ENCODE results near the gene OGDH.

The OGDH gene

GRCh38 chr7:44743750-44744149 lies 137.3 kb downstream of the OGDH start:
- Histone ChIP-seq H2BK12ac (ENCODE audit: low read length in 2 of 2) (no peak overlapping the region), H2AFZ (ENCODE audit: low read depth, low read length) (no peak overlapping the region), H3K4me3 (ENCODE audit: insufficient read depth in 1 of 2, low read depth in 1 of 2, low read length in 2 of 2) (no peak overlapping the region), H2BK5ac (ENCODE audit: low read depth, low read length, poor library complexity, severe bottlenecking) (no peak overlapping the region), H3K14ac (ENCODE audit: low read length in 2 of 2) (no peak overlapping the region), H3K36me3 (ENCODE audit: control insufficient read depth in 1 of 2, insufficient read depth in 2 of 2, low read depth in 1 of 2, low read length in 2 of 2) (no peaks in the 10 kb centered on the region), H2AK5ac (ENCODE audit: low read length, severe bottlenecking) (peak overlapping the region; percentile 15), H3K79me1 (replicated peaks; ENCODE audit: low read length, poor library complexity, severe bottlenecking) (no peaks in the 10 kb centered on the region), H4K8ac (ENCODE audit: low read length) (no peak overlapping the region), H3K4ac (ENCODE audit: low read depth in 1 of 2, low read length in 2 of 2) (peak overlapping the region in 1 of 2 experiments; percentile 35), H3K9ac (ENCODE audit: low read length) (no peak overlapping the region), H3K23ac (ENCODE audit: low read length in 2 of 2) (no peak overlapping the region), H3K4me2 (ENCODE audit: low read length, poor library complexity, severe bottlenecking) (no peak overlapping the region), H2BK120ac (ENCODE audit: low read depth, low read length) (no peak overlapping the region), H4K91ac (ENCODE audit: low read length) (no peak overlapping the region), H3K27ac (ENCODE audit: low read length, poor library complexity, severe bottlenecking) (no peak overlapping the region), H2BK15ac (ENCODE audit: low read depth, poor library complexity, severe bottlenecking) (no peak overlapping the region), H3K18ac (ENCODE audit: low read depth in 1 of 2, low read length in 2 of 2) (peak overlapping the region in 1 of 2 experiments; percentile 33), H3K9me3 (ENCODE audit: control insufficient read depth, low read length) (no peaks in the 10 kb centered on the region), H3K27me3 (ENCODE audit: control insufficient read depth in 1 of 2, insufficient read depth in 1 of 2, low read length in 2 of 2) (no peaks in the 10 kb centered on the region), H3K4me1 (ENCODE audit: control insufficient read depth, insufficient read depth, low read depth, low read length) (peaks cover 3% of the 10 kb centered on the region)
- DNase-seq, result no peak
- whole genome bisulfite sequencing, result 100% methylated on average over 1 of the region's 1 CpG

GRCh38 chr7:44748045-44748947 lies 141.9 kb downstream of the OGDH start, which contains the start of gene ZMIZ2:
TSS of gene ZMIZ2 (plus strand) at chr7:44748847. CDS start at chr7:44756250, 7,403 bp downstream.
- Histone ChIP-seq H2BK12ac (ENCODE audit: low read length in 2 of 2) (peak within 1 kb of the TSS in 1 of 2 experiments; percentile 43), H3K9ac (ENCODE audit: low read length) (peak within 1 kb of the TSS; percentile 92), H2AFZ (ENCODE audit: low read depth, low read length) (peak within 1 kb of the TSS; percentile 65), H3K27me3 (ENCODE audit: control insufficient read depth in 1 of 2, insufficient read depth in 1 of 2, low read length in 2 of 2) (no peaks in the 10 kb centered on the region), H2AK5ac (ENCODE audit: low read length, severe bottlenecking) (peak within 1 kb of the TSS; percentile 44), H3K4me3 (ENCODE audit: insufficient read depth in 1 of 2, low read depth in 1 of 2, low read length in 2 of 2) (peak within 1 kb of the TSS; percentile 94 to 97), H3K9me3 (ENCODE audit: control insufficient read depth, low read length) (no peaks in the 10 kb centered on the region), H3K36me3 (ENCODE audit: control insufficient read depth in 1 of 2, insufficient read depth in 2 of 2, low read depth in 1 of 2, low read length in 2 of 2) (peaks cover 4 to 7% of the 10 kb centered on the region in 2 experiments), H3K4ac (ENCODE audit: low read depth in 1 of 2, low read length in 2 of 2) (peak within 1 kb of the TSS; percentile 88 to 90), H3K4me2 (ENCODE audit: low read length, poor library complexity, severe bottlenecking) (peak within 1 kb of the TSS; percentile 87), H3K79me1 (replicated peaks; ENCODE audit: low read length, poor library complexity, severe bottlenecking) (peaks cover 6% of the 10 kb centered on the region), H3K14ac (ENCODE audit: low read length in 2 of 2) (peak within 1 kb of the TSS in 1 of 2 experiments; percentile 99), H2BK15ac (ENCODE audit: low read depth, poor library complexity, severe bottlenecking) (peak within 1 kb of the TSS; percentile 100), H3K18ac (ENCODE audit: low read depth in 1 of 2, low read length in 2 of 2) (peak within 1 kb of the TSS; percentile 92 to 99), H2BK5ac (ENCODE audit: low read depth, low read length, poor library complexity, severe bottlenecking) (peak within 1 kb of the TSS; percentile 95), H2BK120ac (ENCODE audit: low read depth, low read length) (peak within 1 kb of the TSS; percentile 98), H3K23ac (ENCODE audit: low read length in 2 of 2) (peak within 1 kb of the TSS in 1 of 2 experiments; percentile 83), H4K8ac (ENCODE audit: low read length) (peak within 1 kb of the TSS; percentile 96), H4K91ac (ENCODE audit: low read length) (peak within 1 kb of the TSS; percentile 99), H3K4me1 (ENCODE audit: control insufficient read depth, insufficient read depth, low read depth, low read length) (peaks cover 20% of the 10 kb centered on the region), H3K27ac (ENCODE audit: low read length, poor library complexity, severe bottlenecking) (peak within 1 kb of the TSS; percentile 61)
- WGBS, result 5% methylated on average over 30 of the region's 92 CpGs
- peak; percentile 83 for DNase-seq

GRCh38 chr7:44748948-44749731 lies 142.7 kb downstream of the OGDH start:
- H3K79me1 ChIP-seq (replicated peaks; ENCODE audit: low read length, poor library complexity, severe bottlenecking), result peaks cover 8% of the 10 kb centered on the region
- H3K4me3 ChIP-seq (ENCODE audit: insufficient read depth in 1 of 2, low read depth in 1 of 2, low read length in 2 of 2), result peak overlapping the region; percentile 94 to 97
- peak overlapping the region; percentile 65 for H2AFZ ChIP-seq (ENCODE audit: low read depth, low read length)
- peak overlapping the region; percentile 78 for H2BK15ac ChIP-seq (ENCODE audit: low read depth, poor library complexity, severe bottlenecking)
- no peak overlapping the region for H3K27ac ChIP-seq (ENCODE audit: low read length, poor library complexity, severe bottlenecking)
- H3K9me3 ChIP-seq (ENCODE audit: control insufficient read depth, low read length), result no peaks in the 10 kb centered on the region
- H3K9ac ChIP-seq (ENCODE audit: low read length), result peak overlapping the region; percentile 84
- no peak overlapping the region for H2BK5ac ChIP-seq (ENCODE audit: low read depth, low read length, poor library complexity, severe bottlenecking)
- peaks cover 22% of the 10 kb centered on the region for H3K4me1 ChIP-seq (ENCODE audit: control insufficient read depth, insufficient read depth, low read depth, low read length)
- H3K23ac ChIP-seq (ENCODE audit: low read length in 2 of 2), result peak overlapping the region in 1 of 2 experiments; percentile 83
- H2BK120ac ChIP-seq (ENCODE audit: low read depth, low read length), result peak overlapping the region; percentile 98
- H3K36me3 ChIP-seq (ENCODE audit: control insufficient read depth in 1 of 2, insufficient read depth in 2 of 2, low read depth in 1 of 2, low read length in 2 of 2), result peaks cover 4 to 7% of the 10 kb centered on the region in 2 experiments
- H3K14ac ChIP-seq (ENCODE audit: low read length in 2 of 2), result peak overlapping the region in 1 of 2 experiments; percentile 99
- peak overlapping the region in 1 of 2 experiments; percentile 43 for H2BK12ac ChIP-seq (ENCODE audit: low read length in 2 of 2)
- peak overlapping the region; percentile 88 to 90 for H3K4ac ChIP-seq (ENCODE audit: low read depth in 1 of 2, low read length in 2 of 2)
- H4K91ac ChIP-seq (ENCODE audit: low read length), result peak overlapping the region; percentile 93
- WGBS, result 7% methylated on average over 46 of the region's 60 CpGs
- no peaks in the 10 kb centered on the region for H3K27me3 ChIP-seq (ENCODE audit: control insufficient read depth in 1 of 2, insufficient read depth in 1 of 2, low read length in 2 of 2)
- H4K8ac ChIP-seq (ENCODE audit: low read length), result peak overlapping the region; percentile 79
- H3K4me2 ChIP-seq (ENCODE audit: low read length, poor library complexity, severe bottlenecking), result peak overlapping the region; percentile 87
- peak overlapping the region; percentile 44 for H2AK5ac ChIP-seq (ENCODE audit: low read length, severe bottlenecking)
- DNase-seq, result no peak
- peak overlapping the region in 1 of 2 experiments; percentile 87 for H3K18ac ChIP-seq (ENCODE audit: low read depth in 1 of 2, low read length in 2 of 2)

All from mesenchymal stem cell (in vitro differentiated cells and primary cell).